ENCODE data around the gene ACYP2. TPM values are rescaled to one million over a fixed set of nuclear protein-coding genes. Genes with fewer than 3 reads are reported as not detected.

ACYP2 gene
- total RNA-seq, 1 donor from 2014 or later, result 5.9 TPM

GRCh38 chr2:54267577-54267976 lies 152.2 kb downstream of the ACYP2 start:
- H3K27me3 Mint-ChIP-seq (ENCODE audit: low read depth), result no peaks in the 10 kb centered on the region
- no peak for DNase-seq (ENCODE audit: low read depth, low spot score)
- TF ChIP-seq CTCF (conservative IDR thresholded peaks at IDR 0.05), result no peak
- H3K36me3 Mint-ChIP-seq (ENCODE audit: low read depth), result peaks cover 5% of the 10 kb centered on the region
- H3K27ac Mint-ChIP-seq (ENCODE audit: unreplicated experiment), result no peak overlapping the region
- peaks cover 7% of the 10 kb centered on the region for H3K9me3 Mint-ChIP-seq
- no peaks in the 10 kb centered on the region for H3K4me1 Mint-ChIP-seq
- H3K4me3 Mint-ChIP-seq, result no peak overlapping the region

- Mint-ChIP-seq H3K36me3 (ENCODE audit: low read depth) (no peaks in the 10 kb centered on the region), H3K27ac (ENCODE audit: unreplicated experiment) (no peak overlapping the region), H3K4me1 (no peaks in the 10 kb centered on the region), H3K9me3 (peaks cover 2% of the 10 kb centered on the region), H3K27me3 (ENCODE audit: low read depth) (no peaks in the 10 kb centered on the region), H3K4me3 (no peak overlapping the region)
- no peak for TF ChIP-seq CTCF (conservative IDR thresholded peaks at IDR 0.05)
- DNase-seq (ENCODE audit: low read depth, low spot score), result no peak
These were observed 155.8 kb downstream of the ACYP2 start for GRCh38 chr2:54271189-54271588.

GRCh38 chr2:54271843-54272627 lies 156.6 kb downstream of the ACYP2 start:
- DNase-seq (ENCODE audit: low read depth, low spot score), result no peak
- no peak for TF ChIP-seq CTCF (conservative IDR thresholded peaks at IDR 0.05)
- Mint-ChIP-seq H3K27me3 (ENCODE audit: low read depth) (no peaks in the 10 kb centered on the region), H3K36me3 (ENCODE audit: low read depth) (no peaks in the 10 kb centered on the region), H3K27ac (ENCODE audit: unreplicated experiment) (no peak overlapping the region), H3K4me3 (no peak overlapping the region), H3K9me3 (no peaks in the 10 kb centered on the region), H3K4me1 (no peaks in the 10 kb centered on the region)

- no peak for DNase-seq (ENCODE audit: low read depth, low spot score)
- no peak for TF ChIP-seq CTCF (conservative IDR thresholded peaks at IDR 0.05)
- Mint-ChIP-seq H3K4me1 (no peaks in the 10 kb centered on the region), H3K36me3 (ENCODE audit: low read depth) (no peaks in the 10 kb centered on the region), H3K9me3 (peaks cover 1% of the 10 kb centered on the region), H3K27me3 (ENCODE audit: low read depth) (no peaks in the 10 kb centered on the region), H3K27ac (ENCODE audit: unreplicated experiment) (no peak overlapping the region), H3K4me3 (no peak overlapping the region)
These were observed 159.4 kb downstream of the ACYP2 start for GRCh38 chr2:54274781-54275242.

GRCh38 chr2:54275541-54275940 lies 160.1 kb downstream of the ACYP2 start:
- Mint-ChIP-seq H3K9me3 (peaks cover 3% of the 10 kb centered on the region), H3K36me3 (ENCODE audit: low read depth) (no peaks in the 10 kb centered on the region), H3K27me3 (ENCODE audit: low read depth) (no peaks in the 10 kb centered on the region), H3K27ac (ENCODE audit: unreplicated experiment) (no peak overlapping the region), H3K4me1 (no peaks in the 10 kb centered on the region), H3K4me3 (no peak overlapping the region)
- no peak for TF ChIP-seq CTCF (conservative IDR thresholded peaks at IDR 0.05)
- DNase-seq (ENCODE audit: low read depth, low spot score), result no peak

Measured in neural crest cell (in vitro differentiated cells).